Measurements from ENCODE around the gene LYPD4. TPM values are rescaled to one million over a fixed set of nuclear protein-coding genes. Genes with fewer than 3 reads are reported as not detected.
A peak's percentile ranks its signal among the peaks of the same experiment; 100 is the strongest.

Gene LYPD4
- total and polyA plus RNA-seq, 7 experiments from 2014 or later = not detected

GRCh38 chr19:41861116-41861768, 16.8 kb upstream of the LYPD4 start:
- intact Hi-C loops (cut with micrococcal nuclease) = loop anchor here (2.0 kb wide), 2 partner anchors 74 to 598 kb away; no protein-coding TSS in a partner anchor
- peak overlapping the region; percentile 86 to 95 (median 92) for H3K4me3 Mint-ChIP-seq
- ATAC-seq (no peak), DNase-seq (no peak)
- Histone ChIP-seq H3K27me3 (ENCODE audit: control insufficient read depth in 2 of 2, insufficient read depth in 2 of 2, low read length in 2 of 2) (no peaks in the 10 kb centered on the region), H3K27ac (ENCODE audit: low read depth, low read length) (peak overlapping the region; percentile 89), H3K36me3 (ENCODE audit: control insufficient read depth in 2 of 3, insufficient read depth in 3 of 3, low read length in 3 of 3) (peaks cover 16 to 47% (median 16%) of the 10 kb centered on the region in 3 experiments), H3K4me3 (ENCODE audit: low read length) (peak overlapping the region; percentile 90), H3K4me1 (ENCODE audit: control insufficient read depth in 2 of 2, insufficient read depth in 2 of 2, low read length in 2 of 2) (peaks cover 41 to 46% of the 10 kb centered on the region in 2 donors), H3K9me3 (ENCODE audit: control insufficient read depth in 2 of 3, low read length in 3 of 3) (no peaks in the 10 kb centered on the region)
- peak overlapping the region; percentile 81 to 95 (median 91) for H3K27ac Mint-ChIP-seq
- CTCF ChIA-PET = interaction anchor here (0.7 to 3.0 kb wide), 7 partner anchors 11 to 97 kb away, joined by 3 to 38 read pairs (median 6); partner anchors contain the start of gene RABAC1
- peaks cover 0 to 5% (median 0%) of the 10 kb centered on the region in 5 donors for H3K27me3 Mint-ChIP-seq
- H3K36me3 Mint-ChIP-seq = peaks cover 4 to 45% (median 19%) of the 10 kb centered on the region in 5 donors
- no peaks in the 10 kb centered on the region for H3K9me3 Mint-ChIP-seq
- peaks cover 34 to 55% (median 47%) of the 10 kb centered on the region in 7 donors for H3K4me1 Mint-ChIP-seq
- POLR2A ChIA-PET = interaction anchor here (0.6 to 10.0 kb wide), 12 partner anchors 10 to 378 kb away, joined by 3 to 220 read pairs (median 9); partner anchors contain the start of genes ARHGEF1, CD79A and RABAC1

GRCh38 chr19:41860419-41861115, 16.1 kb upstream of the LYPD4 start:
- Histone ChIP-seq H3K27me3 (ENCODE audit: control insufficient read depth in 2 of 2, insufficient read depth in 2 of 2, low read length in 2 of 2) (no peaks in the 10 kb centered on the region), H3K4me1 (ENCODE audit: control insufficient read depth in 2 of 2, insufficient read depth in 2 of 2, low read length in 2 of 2) (peaks cover 40 to 46% of the 10 kb centered on the region in 2 donors), H3K27ac (ENCODE audit: low read depth, low read length) (peak overlapping the region; percentile 89), H3K36me3 (ENCODE audit: control insufficient read depth in 2 of 3, insufficient read depth in 3 of 3, low read length in 3 of 3) (peaks cover 16 to 44% (median 16%) of the 10 kb centered on the region in 3 experiments), H3K4me3 (ENCODE audit: low read length) (peak overlapping the region; percentile 90), H3K9me3 (ENCODE audit: control insufficient read depth in 2 of 3, low read length in 3 of 3) (no peaks in the 10 kb centered on the region)
- Mint-ChIP-seq H3K27me3 (peaks cover 0 to 5% (median 0%) of the 10 kb centered on the region in 5 donors), H3K9me3 (no peaks in the 10 kb centered on the region), H3K4me3 (peak overlapping the region; percentile 86 to 95 (median 92)), H3K36me3 (peaks cover 4 to 43% (median 19%) of the 10 kb centered on the region in 5 donors), H3K27ac (peak overlapping the region; percentile 78 to 95 (median 91)), H3K4me1 (peaks cover 34 to 53% (median 43%) of the 10 kb centered on the region in 7 donors)
- ATAC-seq = no peak
- DNase-seq = peak in 3 of 9 donors; percentile 23 to 34 (median 31)
- POLR2A ChIA-PET = interaction anchor here (0.6 to 10.0 kb wide), 19 partner anchors 8 to 379 kb away, joined by 3 to 220 read pairs (median 5); partner anchors contain the start of genes ARHGEF1, CD79A, ERFL and RABAC1
- intact Hi-C loops (cut with micrococcal nuclease) = loop anchor here (1.0 to 2.0 kb wide), 5 partner anchors 11 to 598 kb away; no protein-coding TSS in a partner anchor
- CTCF ChIA-PET = interaction anchor here (0.7 to 3.0 kb wide), 13 partner anchors 12 to 174 kb away, joined by 3 to 38 read pairs (median 6); partner anchors contain the start of gene RABAC1

- H3K9me3 Mint-ChIP-seq = no peaks in the 10 kb centered on the region
- peaks cover 4 to 40% (median 19%) of the 10 kb centered on the region in 5 donors for H3K36me3 Mint-ChIP-seq
- Histone ChIP-seq H3K9me3 (ENCODE audit: control insufficient read depth in 2 of 3, low read length in 3 of 3) (no peaks in the 10 kb centered on the region), H3K4me3 (ENCODE audit: low read length) (peak within 1 kb of the TSS; percentile 90), H3K27ac (ENCODE audit: low read depth, low read length) (peak within 1 kb of the TSS; percentile 89), H3K4me1 (ENCODE audit: control insufficient read depth in 2 of 2, insufficient read depth in 2 of 2, low read length in 2 of 2) (peaks cover 39 to 43% of the 10 kb centered on the region in 2 donors), H3K36me3 (ENCODE audit: control insufficient read depth in 2 of 3, insufficient read depth in 3 of 3, low read length in 3 of 3) (peaks cover 11 to 37% (median 14%) of the 10 kb centered on the region in 3 experiments), H3K27me3 (ENCODE audit: control insufficient read depth in 2 of 2, insufficient read depth in 2 of 2, low read length in 2 of 2) (no peaks in the 10 kb centered on the region)
- POLR2A ChIA-PET = interaction anchor here (0.7 to 10.0 kb wide), 19 partner anchors 8 to 596 kb away, joined by 3 to 220 read pairs (median 5); partner anchors contain the start of genes ARHGEF1, CD79A, ERFL and RABAC1
- CTCF ChIA-PET = interaction anchor here (0.7 to 3.0 kb wide), 18 partner anchors 13 to 175 kb away, joined by 3 to 38 read pairs (median 6); partner anchors contain the start of gene RABAC1
- peak within 1 kb of the TSS; percentile 91 to 98 (median 95) for H3K27ac Mint-ChIP-seq
- DNase-seq = peak; percentile 95 to 99 (median 98)
- peaks cover 34 to 47% (median 41%) of the 10 kb centered on the region in 7 donors for H3K4me1 Mint-ChIP-seq
- intact Hi-C loops (cut with micrococcal nuclease) = loop anchor here (1.0 to 2.0 kb wide), 14 partner anchors 11 to 597 kb away; partner anchors contain the start of genes RABAC1 (in 2 of the 2), DEDD2 (in 1 of the 2), PAFAH1B3 (in 1 of the 2) and PRR19 (in 1 of the 2)
- peak; percentile 92 for ATAC-seq
- peaks cover 0 to 9% (median 0%) of the 10 kb centered on the region in 5 donors for H3K27me3 Mint-ChIP-seq
- peak within 1 kb of the TSS; percentile 86 to 95 (median 93) for H3K4me3 Mint-ChIP-seq
Measured at GRCh38 chr19:41859618-41860418, 15.3 kb upstream of the LYPD4 start, which contains the start of gene RPS19. TSS of gene RPS19 (plus strand) at chr19:41860255. CDS start at chr19:41860775, 520 bp downstream.

- Mint-ChIP-seq H3K36me3 (peaks cover 4 to 34% (median 13%) of the 10 kb centered on the region in 5 donors), H3K27ac (peak overlapping the region; percentile 91 to 98 (median 95)), H3K27me3 (peaks cover 0 to 15% (median 0%) of the 10 kb centered on the region in 5 donors), H3K9me3 (no peaks in the 10 kb centered on the region), H3K4me1 (peaks cover 33 to 42% (median 36%) of the 10 kb centered on the region in 7 donors), H3K4me3 (peak overlapping the region; percentile 86 to 95 (median 93))
- Histone ChIP-seq H3K36me3 (ENCODE audit: control insufficient read depth in 2 of 3, insufficient read depth in 3 of 3, low read length in 3 of 3) (peaks cover 5 to 31% (median 8%) of the 10 kb centered on the region in 3 experiments), H3K4me1 (ENCODE audit: control insufficient read depth in 2 of 2, insufficient read depth in 2 of 2, low read length in 2 of 2) (peaks cover 33 to 37% of the 10 kb centered on the region in 2 donors), H3K27ac (ENCODE audit: low read depth, low read length) (peak overlapping the region; percentile 89), H3K27me3 (ENCODE audit: control insufficient read depth in 2 of 2, insufficient read depth in 2 of 2, low read length in 2 of 2) (no peaks in the 10 kb centered on the region), H3K9me3 (ENCODE audit: control insufficient read depth in 2 of 3, low read length in 3 of 3) (no peaks in the 10 kb centered on the region), H3K4me3 (ENCODE audit: low read length) (peak overlapping the region; percentile 90)
- ChIA-PET POLR2A (interaction anchor here (0.9 to 10.0 kb wide), 13 partner anchors 8 to 595 kb away, joined by 3 to 220 read pairs (median 7); partner anchors contain the start of genes ARHGEF1, CD79A and RABAC1), CTCF (interaction anchor here (0.7 to 3.0 kb wide), 12 partner anchors 13 to 100 kb away, joined by 3 to 38 read pairs (median 5); partner anchors contain the start of gene RABAC1)
- intact Hi-C loops (cut with micrococcal nuclease) = loop anchor here (1.0 to 2.0 kb wide), 11 partner anchors 16 to 443 kb away; partner anchors contain the start of genes RABAC1 (in 2 of the 2), DEDD2 (in 1 of the 2), PAFAH1B3 (in 1 of the 2) and PRR19 (in 1 of the 2)
- ATAC-seq (no peak), DNase-seq (no peak)
Measured at GRCh38 chr19:41859213-41859617, 14.7 kb upstream of the LYPD4 start.

- Histone ChIP-seq H3K36me3 (ENCODE audit: control insufficient read depth in 2 of 3, insufficient read depth in 3 of 3, low read length in 3 of 3) (no peaks in the 10 kb centered on the region), H3K27ac (ENCODE audit: low read depth, low read length) (no peak overlapping the region), H3K27me3 (ENCODE audit: control insufficient read depth in 2 of 2, insufficient read depth in 2 of 2, low read length in 2 of 2) (no peaks in the 10 kb centered on the region), H3K4me3 (ENCODE audit: low read length) (no peak overlapping the region), H3K9me3 (ENCODE audit: control insufficient read depth in 2 of 3, low read length in 3 of 3) (no peaks in the 10 kb centered on the region), H3K4me1 (ENCODE audit: control insufficient read depth in 2 of 2, insufficient read depth in 2 of 2, low read length in 2 of 2) (no peaks in the 10 kb centered on the region)
- DNase-seq (no peak), ATAC-seq (no peak)
- Mint-ChIP-seq H3K27ac (no peak overlapping the region), H3K9me3 (no peaks in the 10 kb centered on the region), H3K36me3 (no peaks in the 10 kb centered on the region), H3K4me3 (no peak overlapping the region), H3K27me3 (peaks cover 0 to 47% (median 4%) of the 10 kb centered on the region in 5 donors), H3K4me1 (peaks cover 0 to 3% (median 0%) of the 10 kb centered on the region in 7 donors)
- POLR2A ChIA-PET = no interaction called here
- intact Hi-C loops (cut with micrococcal nuclease) = no loop called here
- CTCF ChIA-PET = interaction anchor here (1.4 kb wide), 1 partner anchor 10 kb away, joined by 4 read pairs; no protein-coding TSS in a partner anchor
Measured at GRCh38 chr19:41853768-41854167, 9.3 kb upstream of the LYPD4 start.

All from naive thymus-derived CD4-positive, alpha-beta T cell (primary cell).